GM19324 (cell line): ENCODE results near the gene PDLIM7.

Experiments used
- ATAC-seq: cut with Tn5 transposase; IDR thresholded peaks from one replicate; pipeline ENCODE4 v1.9.1; 2021; ENCODE audit warnings: mild to moderate bottlenecking, moderate library complexity; ENCODE audit not compliant: unreplicated experiment, low FRiP score

PDLIM7 gene

DNA sequence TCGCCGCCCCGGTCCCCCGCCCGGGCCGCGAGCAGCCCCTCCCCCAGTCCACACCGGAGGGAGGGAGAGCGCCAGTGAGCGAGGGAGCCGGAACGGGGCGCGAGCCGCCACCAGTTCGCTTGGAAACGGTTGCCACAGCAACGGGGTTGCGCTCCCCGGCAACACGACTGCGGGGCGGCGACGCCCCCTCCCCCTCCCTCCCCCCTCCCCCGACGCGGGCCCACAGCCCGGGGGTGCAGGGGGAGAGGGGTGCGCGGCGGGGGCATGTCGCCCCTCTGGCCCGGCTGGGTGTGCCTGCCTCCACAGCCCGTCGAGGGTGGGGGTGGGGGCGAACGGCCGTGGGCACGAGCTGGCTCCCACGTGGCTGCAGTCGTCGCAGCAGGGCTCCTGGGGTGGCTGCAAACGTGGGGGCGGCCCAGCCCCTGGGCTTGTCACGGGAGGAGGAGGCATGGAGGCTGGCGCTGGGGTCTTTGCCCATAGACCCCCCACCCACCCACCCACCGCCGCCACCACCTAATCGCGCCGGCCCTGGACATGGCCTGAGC lies 50.3 kb downstream of the PDLIM7 start:
- ATAC-seq: peak; percentile 20

DNA sequence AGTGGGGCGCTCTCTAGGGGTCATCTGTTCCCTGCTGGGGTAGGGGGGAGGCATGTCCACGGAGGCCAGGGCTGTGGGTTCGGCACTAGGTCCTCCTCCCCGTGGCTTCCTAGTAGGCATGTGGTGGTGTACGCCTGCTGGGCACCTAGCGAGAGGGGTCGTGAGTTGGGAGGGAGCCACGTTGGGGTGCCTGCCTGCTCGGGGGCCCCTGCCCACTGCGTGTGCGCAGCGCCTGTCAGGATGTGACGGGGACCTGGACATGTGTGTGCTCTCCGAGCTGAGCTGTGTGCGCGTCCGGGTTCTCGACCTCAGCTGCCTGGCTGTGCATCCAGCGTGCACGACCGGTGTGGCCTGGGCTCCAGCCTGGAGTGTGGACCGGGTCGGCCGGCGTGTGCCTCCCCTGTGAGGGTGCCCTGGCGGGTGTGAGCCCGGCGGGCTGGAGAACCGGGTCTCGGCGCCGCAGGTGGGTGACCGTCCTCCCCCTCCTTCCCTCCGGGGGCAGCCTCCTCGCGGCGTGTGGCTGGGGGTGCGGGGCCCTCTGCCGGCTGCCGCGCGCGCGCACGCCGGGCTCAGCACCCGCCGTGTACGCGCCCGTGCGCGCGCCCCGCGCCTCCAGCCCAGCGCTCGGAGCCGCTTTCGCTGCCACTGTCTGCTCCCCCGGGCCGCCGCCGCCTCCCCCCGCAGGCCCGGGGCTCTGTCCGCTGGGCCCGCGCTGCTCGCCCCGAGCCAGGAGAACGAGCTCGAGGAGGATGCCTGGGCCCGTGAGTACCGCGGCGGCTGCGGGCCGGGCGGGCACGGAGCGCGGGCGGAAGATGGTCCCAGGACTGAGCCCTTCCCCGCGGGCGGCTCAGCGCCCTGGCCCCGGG lies 51.0 kb downstream of the PDLIM7 start, which contains the start of gene PRR7:
PRR7 (plus strand) TSS at position 615 of the 866 bp plus-strand sequence. CDS start 8,254 bp downstream, outside the sequence.
- ATAC-seq: peak; percentile 56

DNA sequence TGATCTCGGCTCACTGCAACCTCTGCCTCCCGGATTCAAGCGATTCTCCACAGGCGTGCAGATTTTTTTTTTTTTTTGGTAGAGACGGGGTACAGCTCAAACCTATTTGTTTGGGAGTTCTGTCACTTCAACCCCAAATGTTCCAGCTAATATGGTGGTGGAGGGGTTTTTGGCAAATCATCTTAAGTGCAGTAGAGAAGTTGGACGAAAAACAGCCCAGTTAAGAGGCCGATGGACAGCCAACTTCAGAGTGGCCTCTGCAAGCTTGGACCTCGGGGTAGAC lies 51.5 kb downstream of the PDLIM7 start:
- ATAC-seq: no peak

DNA sequence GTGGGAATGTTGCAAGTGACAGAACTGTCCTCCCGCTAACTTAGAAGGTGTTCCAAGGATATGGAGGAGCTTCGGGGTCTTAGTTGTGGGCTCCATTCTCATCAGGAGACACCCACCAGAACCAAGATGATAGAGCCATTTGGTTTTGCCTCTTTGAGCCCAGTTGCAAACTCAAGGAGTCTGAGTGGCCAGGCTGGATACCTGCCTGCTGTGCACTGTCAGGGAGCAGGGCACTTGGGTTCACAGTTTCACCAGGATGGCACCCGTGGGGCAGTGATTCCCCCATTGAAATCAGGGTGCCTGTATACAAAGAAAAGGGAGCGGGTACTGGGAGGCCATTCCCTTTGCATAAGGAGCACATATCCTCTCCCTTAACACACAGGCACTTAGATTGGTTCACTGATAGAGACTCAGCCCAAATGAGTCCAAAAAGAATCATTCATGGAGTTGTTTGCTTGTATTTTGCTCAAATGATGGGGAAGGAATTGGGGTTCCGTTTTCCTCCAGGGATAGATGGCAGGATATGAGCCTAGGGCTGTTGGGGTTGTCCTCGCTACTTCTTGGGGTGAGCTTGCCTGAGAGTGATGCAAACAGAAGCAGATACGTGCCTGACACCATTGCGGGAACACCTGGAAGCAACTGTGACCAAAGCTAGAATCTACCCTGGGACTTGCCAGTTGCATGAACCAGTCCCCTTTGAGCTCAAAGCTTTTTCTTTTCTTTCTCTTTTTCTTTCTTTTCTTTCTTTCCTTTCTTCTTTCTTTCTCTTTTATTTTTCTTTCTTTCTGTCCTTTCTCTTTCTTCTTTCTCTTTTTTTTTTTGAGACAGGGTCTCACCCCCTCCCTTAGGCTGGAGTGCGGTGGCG lies 52.1 kb downstream of the PDLIM7 start:
- ATAC-seq: no peak

DNA sequence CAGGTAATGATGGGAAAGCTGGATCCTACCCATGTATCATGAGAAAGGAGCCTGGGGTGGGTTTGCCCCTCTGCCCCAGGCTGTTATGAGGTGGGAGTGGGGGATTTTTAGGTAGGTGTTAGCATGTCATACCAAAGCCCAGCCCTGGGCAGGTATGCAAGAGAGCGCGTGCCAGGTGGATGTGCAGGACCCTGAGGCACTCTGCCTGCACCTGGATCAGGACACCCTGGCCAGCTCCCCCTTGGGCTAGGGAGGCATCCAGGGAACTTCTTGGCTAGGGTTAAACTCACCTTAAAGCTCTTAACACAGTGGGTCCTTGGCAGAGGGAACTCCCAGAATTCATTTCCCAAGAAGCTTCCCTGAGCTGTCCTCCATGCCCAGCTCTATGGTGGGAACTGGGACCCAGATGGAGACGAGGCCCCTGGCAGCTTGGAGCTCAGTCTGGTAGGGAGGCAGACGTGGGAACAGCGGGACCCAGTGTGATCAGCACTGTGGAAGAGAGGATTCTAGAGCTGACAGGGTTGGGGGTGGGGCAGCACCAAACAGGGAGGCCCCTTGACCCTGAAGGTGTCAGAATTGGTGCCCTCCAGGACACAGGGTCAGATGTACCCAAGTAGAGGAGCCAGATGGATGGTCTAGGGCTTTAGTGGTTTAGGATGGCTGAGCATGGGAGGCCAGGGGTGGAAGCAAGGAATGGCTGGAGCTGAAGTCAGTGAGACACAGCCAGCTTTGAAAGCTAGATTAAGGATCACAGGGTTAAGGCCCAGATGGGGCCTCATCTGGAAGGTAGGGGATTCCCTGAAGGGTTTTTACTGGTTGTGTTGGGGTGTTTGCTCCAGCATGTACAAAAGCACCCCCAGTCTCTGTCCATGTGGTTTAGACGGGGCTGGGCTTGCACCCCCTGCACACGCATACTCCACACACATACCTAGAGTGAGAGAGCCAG lies 53.0 kb downstream of the PDLIM7 start:
- no peak for ATAC-seq

DNA sequence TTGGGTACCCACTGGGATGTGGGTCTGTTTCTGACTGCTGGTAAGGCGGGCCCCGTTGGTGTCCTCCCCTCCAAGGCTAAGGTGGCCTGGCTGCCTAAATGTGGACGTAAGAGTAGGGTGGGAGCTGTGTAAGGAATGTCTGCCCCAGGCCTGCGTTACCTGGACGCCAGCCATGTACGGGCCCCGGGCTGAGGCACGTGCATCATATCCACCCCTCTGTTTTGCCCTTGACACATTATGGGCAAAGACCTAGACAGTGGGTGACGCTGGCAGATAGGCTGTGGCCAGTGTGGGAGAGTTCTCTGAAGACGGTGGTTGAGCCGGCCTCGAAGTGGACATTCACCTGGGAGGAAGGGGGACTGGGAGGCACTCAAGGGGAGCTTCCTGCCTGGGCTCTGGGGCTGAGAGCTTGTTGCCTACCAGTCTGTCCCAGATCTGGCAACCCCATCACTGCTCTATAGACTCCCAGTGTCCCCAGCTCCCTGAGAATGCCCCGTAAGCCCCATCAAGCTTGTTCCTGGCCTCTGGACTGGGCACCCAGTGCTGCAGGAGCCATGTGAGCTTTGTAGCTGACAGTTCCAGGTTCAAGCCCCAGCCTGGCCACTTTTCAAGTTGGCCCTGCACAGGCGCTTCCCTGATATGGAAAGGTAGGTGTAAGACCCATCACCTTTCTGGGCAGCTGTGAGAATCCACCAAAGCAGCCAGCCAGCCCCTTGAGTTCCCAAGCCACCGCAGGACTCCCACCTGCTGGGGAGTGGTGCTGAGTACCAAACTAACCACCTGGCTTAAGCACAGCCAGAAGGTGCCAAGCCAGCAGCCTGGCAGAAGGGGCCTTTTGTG lies 54.0 kb downstream of the PDLIM7 start:
- no peak for ATAC-seq

DNA sequence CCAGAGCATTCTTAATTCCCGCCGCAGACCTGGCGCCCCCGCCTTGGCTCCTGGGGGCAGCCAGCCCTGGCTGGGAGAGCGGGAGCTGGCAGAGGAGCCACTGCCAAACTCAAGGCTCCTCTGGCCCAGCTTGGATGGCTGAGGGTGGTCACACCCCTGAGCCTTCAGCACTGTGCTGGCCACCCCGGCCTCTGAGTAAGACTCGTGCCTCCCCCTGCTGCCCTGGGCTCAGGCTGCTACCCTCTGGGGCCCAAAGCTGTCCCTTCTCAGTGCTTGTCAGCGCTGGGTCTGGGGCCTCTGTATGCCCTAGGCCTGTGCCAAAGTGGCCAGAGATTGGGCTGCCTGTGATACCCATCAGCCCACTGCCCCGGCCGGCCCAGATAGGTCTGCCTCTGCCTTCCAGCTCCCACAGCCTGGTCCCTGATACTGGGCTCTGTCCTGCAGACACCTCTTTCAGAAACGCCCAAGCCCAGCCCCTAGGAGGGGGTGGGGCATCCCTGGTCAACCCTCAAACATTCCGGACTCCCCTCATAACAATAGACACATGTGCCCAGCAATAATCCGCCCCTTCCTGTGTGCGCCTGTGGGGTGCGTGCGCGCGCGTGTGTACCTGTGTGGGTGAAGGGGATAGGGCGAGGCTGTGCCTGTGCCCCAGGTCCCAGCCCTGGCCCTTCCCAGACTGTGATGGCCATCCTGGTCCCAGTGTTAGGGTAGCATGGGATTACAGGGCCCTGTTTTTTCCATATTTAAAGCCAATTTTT lies 55.2 kb downstream of the PDLIM7 start:
- no peak for ATAC-seq

DNA sequence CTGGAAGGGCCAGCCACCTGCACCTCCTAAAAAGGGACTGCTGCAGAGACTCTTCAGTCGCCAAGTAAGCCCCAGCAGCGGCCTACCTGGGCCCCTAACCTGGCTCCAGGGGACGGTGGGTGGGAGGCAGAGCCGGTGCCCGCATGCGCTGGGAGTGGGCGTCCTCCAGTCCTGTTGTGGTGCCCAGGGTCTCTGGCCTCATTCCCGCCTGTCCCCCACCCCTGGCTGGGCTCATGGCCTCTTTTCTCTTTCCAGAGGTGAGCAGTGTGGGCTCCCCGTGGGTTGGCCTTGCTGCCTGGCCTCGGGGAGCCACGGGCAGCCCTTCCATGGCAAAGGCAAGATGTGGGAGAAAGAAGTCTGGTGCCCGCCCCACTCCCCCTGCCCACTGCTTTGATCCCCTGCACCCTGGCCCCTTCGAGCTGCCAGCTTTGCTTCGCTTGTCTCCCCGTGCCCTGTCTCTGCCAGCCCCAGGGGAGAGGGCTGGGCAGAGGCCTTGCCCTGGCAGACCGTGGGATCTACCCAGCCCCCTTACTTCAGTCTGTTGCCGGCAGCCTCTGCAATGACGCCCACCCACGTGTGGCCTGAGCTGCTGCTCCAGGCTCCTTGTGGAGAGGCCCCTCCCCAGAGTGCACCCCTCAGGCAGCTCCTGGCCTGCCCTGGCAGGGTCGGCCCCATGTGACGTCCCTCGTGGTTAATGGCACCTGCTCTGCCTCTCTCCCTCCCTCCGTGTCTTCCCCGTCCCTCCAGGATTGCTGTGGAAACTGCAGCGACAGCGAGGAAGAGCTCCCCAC lies 56.2 kb downstream of the PDLIM7 start:
- ATAC-seq: no peak

DNA sequence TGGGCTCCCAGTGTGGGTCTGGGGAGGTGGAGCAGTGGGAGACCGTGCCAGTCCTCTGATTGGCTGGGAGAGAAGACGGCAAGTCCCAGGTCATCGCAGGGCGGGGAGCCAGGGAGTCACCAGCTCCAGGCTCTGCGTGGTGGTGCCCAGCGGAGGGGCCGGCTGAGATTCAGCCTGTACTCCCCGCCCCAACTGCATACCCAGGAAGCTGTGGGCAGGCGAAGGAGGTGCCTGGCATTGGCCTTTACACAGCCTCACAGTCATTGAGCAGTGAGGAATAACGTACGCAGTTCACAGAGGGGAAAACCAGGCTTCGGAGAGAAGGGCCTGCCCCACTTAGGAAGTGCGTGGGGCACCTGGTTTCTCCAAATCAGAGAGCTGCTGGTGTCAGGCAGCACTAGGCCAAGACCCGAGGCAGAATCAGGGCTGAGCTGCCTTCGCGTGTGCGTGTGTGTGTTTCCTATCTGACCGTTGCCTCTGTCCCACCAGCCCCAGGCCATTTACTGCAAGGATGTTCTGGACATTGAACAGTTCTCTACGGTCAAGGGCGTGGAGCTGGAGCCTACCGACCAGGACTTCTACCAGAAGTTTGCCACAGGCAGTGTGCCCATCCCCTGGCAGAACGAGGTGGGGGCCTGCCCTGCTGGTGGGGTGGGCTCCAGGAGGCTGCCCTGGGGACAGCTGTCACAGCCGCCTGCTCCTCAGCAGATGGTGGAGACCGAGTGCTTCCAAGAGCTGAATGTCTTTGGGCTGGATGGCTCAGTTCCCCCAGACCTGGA lies 57.0 kb downstream of the PDLIM7 start:
- no peak for ATAC-seq

DNA sequence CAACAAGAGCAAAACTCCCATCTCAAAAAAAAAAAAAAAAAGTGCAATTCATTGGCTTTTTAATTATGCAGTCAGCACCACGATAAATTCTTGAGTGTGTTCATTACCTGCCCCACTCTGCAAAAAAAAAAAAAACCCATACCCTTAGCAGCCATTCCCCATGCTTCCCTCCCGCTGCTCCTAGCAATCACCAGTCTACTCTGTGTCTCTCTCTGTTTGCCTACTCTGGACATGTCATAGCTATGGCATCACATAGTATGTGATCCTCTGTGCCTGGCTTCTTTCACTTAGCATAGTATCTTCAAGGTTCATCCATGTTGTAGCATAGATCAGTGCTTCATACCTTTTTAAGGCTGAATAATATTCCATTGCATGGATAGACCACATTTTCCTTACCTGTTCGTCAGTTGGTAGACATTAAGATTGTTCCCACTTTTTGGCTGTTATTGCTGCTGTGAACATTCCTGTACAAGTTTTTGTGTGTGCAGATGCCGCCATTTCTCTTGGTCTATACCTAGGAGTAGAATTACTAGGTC lies 57.8 kb downstream of the PDLIM7 start:
- no peak for ATAC-seq

DNA sequence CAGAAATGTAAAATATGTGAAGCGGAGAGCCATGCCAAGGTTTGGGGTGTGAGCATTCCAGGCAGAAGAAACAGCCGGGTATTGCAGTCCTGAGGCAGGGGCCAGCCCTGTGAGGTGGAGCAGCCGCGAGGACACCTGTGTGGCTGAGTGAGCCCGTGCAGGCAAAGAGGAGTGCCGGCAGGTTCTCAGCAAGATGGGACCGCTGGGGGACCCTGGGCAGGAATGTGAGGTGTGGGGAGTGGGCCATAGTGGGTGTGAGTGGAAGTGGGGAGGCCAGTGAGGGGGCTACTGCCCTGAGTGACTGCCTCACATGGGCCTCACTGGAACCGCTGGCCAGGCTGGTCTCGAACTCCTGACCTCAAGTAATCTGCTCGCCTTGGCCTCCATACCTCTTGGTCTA lies 58.9 kb downstream of the PDLIM7 start:
- no peak for ATAC-seq

DNA sequence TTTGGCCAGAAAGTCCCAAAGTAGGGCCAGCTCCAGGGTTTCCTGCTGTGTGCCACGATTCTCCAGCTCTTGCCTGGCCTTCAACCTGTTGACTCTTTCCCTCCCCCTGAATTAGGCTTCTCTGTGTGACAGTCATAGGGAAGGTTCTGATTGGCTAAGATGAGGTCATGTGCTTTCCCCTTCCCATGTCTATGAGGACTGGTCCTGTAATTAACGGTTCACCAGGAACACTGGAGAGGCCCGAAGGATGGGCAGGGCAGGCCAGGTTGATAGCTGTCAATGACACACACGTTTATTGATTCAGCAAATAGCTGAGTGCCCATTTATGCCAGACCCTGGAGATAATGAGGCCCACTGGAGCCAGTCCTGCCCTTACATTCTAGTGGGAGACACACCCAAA lies 59.8 kb downstream of the PDLIM7 start:
- no peak for ATAC-seq

DNA sequence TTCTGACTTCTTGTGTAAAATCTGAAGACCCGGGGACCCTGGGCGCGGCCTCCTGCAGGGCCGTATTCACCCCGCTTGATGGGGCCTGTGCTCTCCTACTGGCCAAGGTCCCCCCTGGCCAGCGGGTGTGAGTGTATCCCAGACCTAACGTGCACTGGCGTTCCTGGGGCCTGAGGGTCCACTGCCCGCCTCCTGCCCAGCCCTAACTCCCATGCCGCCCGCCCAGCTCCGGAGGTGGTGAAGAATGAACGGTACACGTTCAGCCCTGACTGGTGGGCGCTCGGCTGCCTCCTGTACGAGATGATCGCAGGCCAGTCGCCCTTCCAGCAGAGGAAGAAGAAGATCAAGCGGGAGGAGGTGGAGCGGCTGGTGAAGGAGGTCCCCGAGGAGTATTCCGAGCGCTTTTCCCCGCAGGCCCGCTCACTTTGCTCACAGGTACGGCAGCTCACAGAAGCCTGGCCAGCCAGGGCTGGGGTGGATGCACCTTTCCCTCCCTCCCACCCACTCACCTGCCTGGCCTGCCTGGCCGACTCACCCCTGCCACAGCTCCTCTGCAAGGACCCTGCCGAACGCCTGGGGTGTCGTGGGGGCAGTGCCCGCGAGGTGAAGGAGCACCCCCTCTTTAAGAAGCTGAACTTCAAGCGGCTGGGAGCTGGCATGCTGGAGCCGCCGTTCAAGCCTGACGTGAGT lies 61.4 kb downstream of the PDLIM7 start:
- ATAC-seq: no peak

DNA sequence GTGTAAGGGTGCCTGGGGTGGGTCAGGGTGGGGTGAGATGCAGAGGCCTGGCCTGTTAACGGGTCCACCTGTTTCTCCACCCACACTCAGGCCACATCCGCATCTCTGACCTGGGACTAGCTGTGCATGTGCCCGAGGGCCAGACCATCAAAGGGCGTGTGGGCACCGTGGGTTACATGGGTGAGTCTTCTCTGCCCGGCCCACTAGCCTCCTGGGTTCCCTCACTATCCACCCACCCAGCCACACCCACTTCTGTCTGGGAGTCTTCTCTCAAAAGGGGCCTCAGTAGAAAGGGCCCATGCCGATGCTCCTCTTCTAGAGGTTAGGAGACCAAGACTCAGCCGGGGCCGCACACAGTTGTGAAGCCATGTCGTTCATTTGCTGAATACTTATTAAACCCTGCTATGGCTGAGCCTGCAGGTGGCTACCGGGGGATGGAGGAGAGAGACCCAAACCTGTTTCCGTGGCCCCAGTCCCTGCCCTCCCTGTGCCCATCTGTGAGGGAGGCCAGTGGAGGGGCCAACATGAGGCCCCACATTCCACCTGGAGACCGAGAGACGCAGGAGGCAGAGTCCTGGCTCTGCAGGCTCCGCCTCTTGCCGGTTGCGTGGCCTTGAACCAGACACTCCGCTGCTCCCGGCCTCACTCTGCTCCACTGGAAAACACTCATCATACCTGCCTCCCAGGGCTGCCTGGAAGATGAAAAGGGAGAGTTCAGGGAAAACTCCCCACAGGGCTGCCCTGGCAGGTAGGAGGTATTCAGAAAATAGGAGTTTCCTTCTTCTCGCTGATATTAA lies 62.3 kb downstream of the PDLIM7 start:
- no peak for ATAC-seq

DNA sequence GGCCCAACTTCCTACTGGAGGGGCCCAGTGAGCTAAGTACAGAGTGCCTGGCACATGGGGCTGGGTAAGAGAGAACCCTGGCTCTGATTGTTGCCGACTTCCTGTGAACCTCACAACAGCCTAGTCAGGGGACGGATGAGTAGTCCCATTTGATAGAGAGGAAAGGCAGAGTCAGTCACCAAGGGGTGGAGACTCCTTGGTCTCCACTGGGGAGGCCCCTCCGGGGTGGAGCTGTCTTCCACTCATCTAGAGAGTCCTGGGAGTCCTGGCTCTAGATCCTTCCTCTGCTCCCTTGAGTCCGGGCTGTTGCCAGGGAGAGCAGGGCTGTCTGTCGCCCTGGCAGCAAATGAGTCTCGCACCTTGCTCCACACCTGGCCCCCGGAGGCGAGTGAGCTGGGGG lies 63.0 kb downstream of the PDLIM7 start:
- no peak for ATAC-seq
